GM12874 (cell line): ENCODE measurements around the gene ADAM10.

Experiments
- TF ChIP-seq, protein P1 (sequence below): IDR thresholded peaks from 2 replicates; pipeline ENCODE4 v1.5.1; 2011; ENCODE audit warnings: low read depth, mild to moderate bottlenecking, control low read depth, low read length, moderate library complexity; ENCODE audit not compliant: insufficient read depth

Gene ADAM10

DNA sequence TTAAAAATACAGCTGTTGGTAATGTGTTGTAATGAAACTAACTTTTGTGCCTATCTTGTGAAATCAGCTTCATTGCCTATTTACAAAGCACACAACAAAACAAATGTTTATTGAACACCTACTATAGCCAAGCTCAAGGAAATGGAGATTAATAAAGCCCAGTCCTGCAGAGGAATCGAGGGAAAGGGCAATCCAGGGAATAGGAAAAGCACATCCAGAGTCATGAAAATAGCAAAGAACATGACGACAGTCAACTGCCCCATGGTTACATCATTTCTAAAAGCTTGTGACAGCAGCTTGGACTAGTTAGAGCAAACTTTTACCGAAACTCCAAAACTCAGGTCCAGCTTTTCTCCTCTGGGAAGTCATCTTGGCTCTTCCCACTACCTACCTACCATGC lies 160.5 kb downstream of the ADAM10 start:
- TF ChIP-seq, protein P1, sequence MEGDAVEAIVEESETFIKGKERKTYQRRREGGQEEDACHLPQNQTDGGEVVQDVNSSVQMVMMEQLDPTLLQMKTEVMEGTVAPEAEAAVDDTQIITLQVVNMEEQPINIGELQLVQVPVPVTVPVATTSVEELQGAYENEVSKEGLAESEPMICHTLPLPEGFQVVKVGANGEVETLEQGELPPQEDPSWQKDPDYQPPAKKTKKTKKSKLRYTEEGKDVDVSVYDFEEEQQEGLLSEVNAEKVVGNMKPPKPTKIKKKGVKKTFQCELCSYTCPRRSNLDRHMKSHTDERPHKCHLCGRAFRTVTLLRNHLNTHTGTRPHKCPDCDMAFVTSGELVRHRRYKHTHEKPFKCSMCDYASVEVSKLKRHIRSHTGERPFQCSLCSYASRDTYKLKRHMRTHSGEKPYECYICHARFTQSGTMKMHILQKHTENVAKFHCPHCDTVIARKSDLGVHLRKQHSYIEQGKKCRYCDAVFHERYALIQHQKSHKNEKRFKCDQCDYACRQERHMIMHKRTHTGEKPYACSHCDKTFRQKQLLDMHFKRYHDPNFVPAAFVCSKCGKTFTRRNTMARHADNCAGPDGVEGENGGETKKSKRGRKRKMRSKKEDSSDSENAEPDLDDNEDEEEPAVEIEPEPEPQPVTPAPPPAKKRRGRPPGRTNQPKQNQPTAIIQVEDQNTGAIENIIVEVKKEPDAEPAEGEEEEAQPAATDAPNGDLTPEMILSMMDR: no peak

DNA sequence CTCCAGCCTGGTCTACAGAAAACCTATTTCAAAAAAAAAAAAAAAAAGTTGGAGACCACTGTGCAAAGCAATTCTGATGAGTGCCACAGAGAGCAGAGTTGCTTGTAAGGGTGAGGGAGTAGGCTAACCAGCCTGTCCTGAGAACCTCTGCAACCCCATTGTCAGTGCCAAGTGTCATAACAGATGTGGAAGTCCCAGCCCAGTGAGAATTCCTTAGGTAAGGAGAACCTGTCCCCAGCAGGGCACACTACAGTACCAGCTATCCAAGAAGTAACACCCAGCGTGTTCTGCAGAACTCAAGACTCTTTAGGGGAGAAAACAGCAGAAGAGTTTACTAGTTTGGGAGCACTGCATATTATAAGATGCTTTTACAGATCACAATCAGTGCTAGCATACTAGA lies 161.4 kb downstream of the ADAM10 start:
- TF ChIP-seq, protein P1: no peak

DNA sequence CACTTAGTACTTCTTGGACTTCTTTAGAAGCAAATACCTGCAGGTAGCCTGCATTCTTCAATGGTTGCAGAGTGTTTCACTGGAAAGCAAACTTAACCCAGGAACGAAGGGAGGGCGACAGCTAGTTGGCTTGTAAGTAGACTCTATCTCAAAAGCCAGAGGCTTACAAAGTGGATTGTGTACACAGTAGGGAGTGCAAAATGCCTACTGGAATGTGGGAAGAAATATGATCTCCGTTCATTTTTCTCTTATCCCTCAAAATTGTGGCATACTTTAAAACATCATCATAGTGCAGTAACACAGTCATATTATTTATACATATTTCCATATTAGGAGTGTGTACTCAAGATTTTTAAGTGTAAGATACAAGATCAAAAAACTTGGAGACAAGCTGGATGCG lies 162.0 kb downstream of the ADAM10 start:
- TF ChIP-seq, protein P1: no peak

DNA sequence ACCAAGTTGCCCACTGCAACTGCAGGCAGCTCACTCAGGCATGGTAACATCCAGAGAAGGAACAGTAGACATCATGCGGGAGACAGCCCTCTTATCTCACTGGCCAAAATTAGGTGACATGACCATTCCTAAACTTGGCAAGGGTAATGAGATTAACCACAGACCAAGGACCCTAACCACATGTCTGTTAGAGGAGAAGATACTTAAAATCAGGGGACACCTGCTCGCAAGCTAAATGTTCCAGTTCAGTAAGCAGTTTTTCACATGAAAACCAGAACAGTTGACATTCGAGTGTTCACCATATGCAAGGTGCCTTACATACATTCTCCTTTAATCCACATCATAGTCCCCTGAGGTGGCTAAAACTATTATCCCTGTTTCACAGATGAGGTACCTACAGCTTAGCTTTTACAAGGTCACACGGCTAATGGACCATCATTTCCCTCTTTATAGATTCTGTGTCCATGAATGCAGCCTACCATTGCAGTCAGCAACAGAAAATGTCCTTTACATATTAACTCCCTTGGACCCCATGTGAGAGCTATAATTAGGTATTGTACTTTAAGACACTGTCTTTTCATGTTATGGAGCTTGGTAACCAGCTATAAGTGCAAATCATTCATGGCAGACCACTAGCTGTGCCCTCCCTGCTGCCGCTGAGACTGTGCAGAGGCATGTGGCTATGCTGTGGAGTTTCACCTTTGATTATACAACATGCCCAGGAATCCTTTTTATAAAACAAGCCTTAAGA lies 163.6 kb downstream of the ADAM10 start:
- TF ChIP-seq, protein P1: no peak

DNA sequence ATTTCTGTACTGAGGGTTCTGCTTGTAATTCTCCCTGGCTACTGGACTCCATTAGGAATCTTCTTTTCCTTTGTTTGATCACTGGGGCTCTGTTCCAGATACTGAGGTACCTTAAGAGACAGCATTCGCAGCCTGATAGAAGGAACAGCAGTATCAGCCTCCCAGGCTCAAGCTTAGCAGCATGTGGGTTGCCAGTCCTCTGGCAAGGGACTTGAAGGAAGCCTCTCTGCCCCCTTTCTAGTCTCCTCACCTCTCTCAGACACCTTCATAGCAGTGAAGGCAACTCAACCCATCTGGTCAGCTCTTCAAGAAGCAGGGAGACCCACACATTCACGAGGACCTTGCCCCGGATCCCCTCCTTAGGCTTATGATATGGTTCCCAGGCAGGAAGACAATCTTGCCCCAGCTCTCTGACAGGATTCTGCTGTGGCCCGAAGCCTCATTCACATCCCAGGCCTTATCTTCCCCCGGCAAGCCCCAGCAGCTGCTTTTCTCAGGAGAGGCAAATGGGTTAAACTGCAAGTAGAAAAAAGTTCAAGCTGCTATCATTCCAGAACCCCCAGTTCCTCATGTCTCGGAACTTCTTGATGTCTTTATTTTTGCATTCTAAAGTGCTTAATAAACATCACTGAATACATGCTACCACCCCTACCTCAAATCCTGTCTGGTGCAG lies 164.6 kb downstream of the ADAM10 start:
- TF ChIP-seq, protein P1: no peak

DNA sequence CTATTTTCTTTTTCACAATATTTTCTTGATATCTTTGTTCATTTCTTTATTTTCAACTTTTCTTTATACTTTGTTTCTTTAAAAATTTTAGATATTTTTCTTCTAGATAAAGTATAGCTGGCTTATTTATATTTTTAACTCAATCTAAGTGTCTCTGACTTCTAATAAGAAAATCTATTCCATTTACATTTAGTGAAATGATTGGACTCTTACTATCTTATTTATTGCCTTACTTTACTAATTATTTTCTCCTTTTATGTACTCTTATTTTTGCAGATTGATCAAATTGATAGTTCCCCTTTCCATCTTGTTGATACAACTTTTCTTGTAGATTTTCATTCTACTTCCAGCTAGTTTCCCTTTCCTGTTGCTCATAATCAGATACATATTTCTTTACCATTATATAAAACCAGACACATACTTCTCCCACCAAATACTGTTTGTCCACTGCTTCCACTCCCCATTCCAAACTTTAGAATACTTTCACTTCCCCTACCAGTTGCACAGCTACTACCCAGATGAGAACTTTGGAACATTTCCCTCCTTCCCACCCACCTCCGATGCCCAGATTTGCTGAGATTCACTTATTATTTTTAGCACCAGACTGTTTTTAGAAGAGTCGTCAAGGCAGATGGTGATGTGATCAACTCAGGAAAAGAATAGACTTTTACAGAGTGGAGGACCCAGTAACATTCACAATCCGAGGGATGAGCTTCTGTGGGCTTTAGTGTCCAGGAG lies 166.2 kb downstream of the ADAM10 start:
- TF ChIP-seq, protein P1: no peak

DNA sequence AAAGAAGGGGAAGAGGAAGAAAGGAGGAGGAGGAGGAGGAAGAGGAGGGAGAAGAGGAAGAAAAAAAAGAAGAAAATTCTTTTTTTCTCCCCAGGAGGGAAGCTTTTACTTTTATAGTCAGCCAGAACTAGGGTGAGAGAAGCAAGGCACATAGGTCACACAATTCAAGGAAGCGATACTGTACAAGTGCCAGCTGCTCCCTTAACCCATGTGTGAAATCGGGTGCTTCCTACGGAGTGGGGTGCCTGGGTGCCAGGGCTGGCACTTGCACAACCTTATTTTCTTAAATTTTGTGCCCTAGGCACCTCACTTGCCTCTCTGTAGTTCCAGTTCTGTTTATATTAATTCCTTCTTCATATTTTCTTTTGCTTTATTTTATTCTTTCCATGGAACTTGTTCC lies 167.3 kb downstream of the ADAM10 start:
- TF ChIP-seq, protein P1: no peak
